Liver (tissue), 9 donors: ENCODE measurements around the gene PSPN. TPM values are rescaled to one million over a fixed set of nuclear protein-coding genes. Genes with fewer than 3 reads are reported as not detected.
"Not testable (repeated sequence)": the region's sequence is repeated elsewhere in the genome, so short reads cannot be mapped to it uniquely, and the experiment has no call there.

Experiments
- DNase-seq: peaks from one replicate; pipeline ENCODE4 v3.0.0-alpha.2; 2017; ENCODE audit warnings: low spot score
- H3K27ac ChIP-seq, 2 donors: one replicate each; pipeline ENCODE4 v1.7.0; 2013; ENCODE audit warnings: inconsistent platforms in 2 of 2, low read length in 2 of 2, control low read depth in 1 of 2, low read depth in 1 of 2, mild to moderate bottlenecking in 1 of 2
- H3K27me3 ChIP-seq, 4 donors: one replicate each; pipeline versions ENCODE4 v1.6.1 to v1.7.0; 2013; ENCODE audit warnings: low read length in 3 of 4, inconsistent platforms in 1 of 4, mild to moderate bottlenecking in 1 of 4, moderate library complexity in 1 of 4; ENCODE audit not compliant: control insufficient read depth in 4 of 4, insufficient read depth in 4 of 4
- H3K36me3 ChIP-seq, 4 donors: one replicate each; pipeline versions ENCODE4 v1.6.1 to v1.7.0; 2013; ENCODE audit warnings: low read length in 3 of 4, mild to moderate bottlenecking in 3 of 4, low read depth in 1 of 4, moderate library complexity in 1 of 4; ENCODE audit not compliant: control insufficient read depth in 4 of 4, insufficient read depth in 3 of 4
- H3K4me1 ChIP-seq, 4 donors: one replicate each; pipeline versions ENCODE4 v1.6.1 to v1.7.0; 2013; ENCODE audit warnings: low read length in 3 of 4, mild to moderate bottlenecking in 3 of 4, moderate library complexity in 1 of 4; ENCODE audit not compliant: control insufficient read depth in 4 of 4, insufficient read depth in 4 of 4
- H3K4me3 ChIP-seq, 3 donors: one replicate each; pipeline versions ENCODE4 v1.6.1 to v1.7.0; 2013; ENCODE audit warnings: low read length in 3 of 3, control low read depth in 1 of 3, low read depth in 1 of 3, mild to moderate bottlenecking in 1 of 3
- H3K9ac ChIP-seq, 2 donors: one replicate each; pipeline ENCODE4 v1.7.0; 2013; ENCODE audit warnings: low read length in 2 of 2, mild to moderate bottlenecking in 2 of 2, moderate library complexity in 2 of 2, control low read depth in 1 of 2, low read depth in 1 of 2
- H3K9me3 ChIP-seq, 4 donors: one replicate each; pipeline versions ENCODE4 v1.6.1 to v1.7.0; 2013; ENCODE audit warnings: low read length in 3 of 4; ENCODE audit not compliant: control insufficient read depth in 4 of 4
- ATF3 ChIP-seq: IDR thresholded peaks from 2 replicates; pipeline ENCODE4 v1.6.1; 2016; ENCODE audit warnings: antibody characterized with exemption
- CTCF ChIP-seq: fragments of 150-350 bp; IDR thresholded peaks from 2 replicates; pipeline ENCODE4 v1.5.1; 2017; ENCODE audit warnings: improper control_type of control experiment, low read depth, low read length; ENCODE audit not compliant: missing input control
- EGR1 ChIP-seq, 2 donors: IDR thresholded peaks; 2 replicates each; pipeline ENCODE4 v1.6.1; 2016 to 2018; ENCODE audit warnings: antibody characterized with exemption in 2 of 2, low read depth in 2 of 2
- FOXA1 ChIP-seq: IDR thresholded peaks from 2 replicates; pipeline ENCODE4 v1.6.1; 2016; ENCODE audit warnings: antibody characterized with exemption
- FOXA2 ChIP-seq: IDR thresholded peaks from 2 replicates; pipeline ENCODE4 v1.6.1; 2016; ENCODE audit warnings: antibody characterized with exemption
- GABPA ChIP-seq, 2 donors: IDR thresholded peaks in 1 of 2; conservative IDR thresholded peaks in 1 of 2; 2 replicates each; pipeline ENCODE4 v1.6.1; 2016; ENCODE audit warnings: antibody characterized with exemption in 2 of 2, mild to moderate bottlenecking in 1 of 2, moderate library complexity in 1 of 2
- HNF4A ChIP-seq, 2 donors: conservative IDR thresholded peaks; 2 replicates each; pipeline ENCODE4 v1.6.1; 2016; ENCODE audit warnings: antibody characterized with exemption in 2 of 2, mild to moderate bottlenecking in 2 of 2
- HNF4G ChIP-seq: IDR thresholded peaks from 2 replicates; pipeline ENCODE4 v1.6.1; 2016; ENCODE audit warnings: antibody characterized with exemption
- JUND ChIP-seq, 2 donors: IDR thresholded peaks; 2 replicates each; pipeline ENCODE4 v1.6.1; 2016; ENCODE audit warnings: antibody characterized with exemption in 2 of 2
- RAD21 ChIP-seq, 2 donors: IDR thresholded peaks; 2 replicates each; pipeline ENCODE4 v1.6.1; 2016; ENCODE audit warnings: antibody characterized with exemption in 2 of 2, mild to moderate bottlenecking in 2 of 2
- RXRA ChIP-seq, 2 donors: IDR thresholded peaks; 2 replicates each; pipeline ENCODE4 v1.6.1; 2017 to 2018; ENCODE audit warnings: antibody characterized with exemption in 2 of 2, mild to moderate bottlenecking in 1 of 2
- SP1 ChIP-seq: IDR thresholded peaks from 2 replicates; pipeline ENCODE4 v1.6.1; 2018; ENCODE audit warnings: antibody characterized with exemption, mild to moderate bottlenecking
- TAF1 ChIP-seq: conservative IDR thresholded peaks from 2 replicates; pipeline ENCODE4 v1.6.1; 2016; ENCODE audit warnings: antibody characterized with exemption, mild to moderate bottlenecking
- YY1 ChIP-seq: IDR thresholded peaks from 2 replicates; pipeline ENCODE4 v1.6.1; 2016; ENCODE audit warnings: antibody characterized with exemption, mild to moderate bottlenecking
- WGBS: extraction: QIAGEN DNeasy Blood & Tissue Kit; methylation state at CpG from one replicate; pipeline ENCODE4 v1.1.7; 2013; 5-methylcytosine and 5-hydroxymethylcytosine counted together
- polyA plus RNA-seq, 2 donors: library from polyadenylated mRNA; stranded (reverse) in 1 of 2; unstranded in 1 of 2; fragments of 200-250 nt in 1 of 2; fragments of >200 nt in 1 of 2; fragmentation: Nextera tagmentation in 1 of 2; extraction: Ambion mirVana in 1 of 2; gene quantifications; one replicate each; pipeline versions ENCODE4 v1.2.1 to v1.2.3, GENCODE V29; 2013 to 2015
- total RNA-seq, 2 donors: library from RNA; depleted of rRNA; stranded (reverse); fragments of >200 nt; gene quantifications; one replicate each; pipeline ENCODE4 v1.2.3, GENCODE V29; 2014
- TF ChIP-seq, protein P1 (sequence below): IDR thresholded peaks from 2 replicates; pipeline ENCODE4 v1.6.1; 2016; ENCODE audit warnings: antibody characterized with exemption, mild to moderate bottlenecking
- donor health status: healthy.
- donor health status: healthy.
- donor health status: healthy.
- donor health status: healthy.
- donor health status: healthy.

PSPN gene
- total and polyA plus RNA-seq, 4 donors, result 0.51 to 0.75 (median 0.62) TPM

DNA sequence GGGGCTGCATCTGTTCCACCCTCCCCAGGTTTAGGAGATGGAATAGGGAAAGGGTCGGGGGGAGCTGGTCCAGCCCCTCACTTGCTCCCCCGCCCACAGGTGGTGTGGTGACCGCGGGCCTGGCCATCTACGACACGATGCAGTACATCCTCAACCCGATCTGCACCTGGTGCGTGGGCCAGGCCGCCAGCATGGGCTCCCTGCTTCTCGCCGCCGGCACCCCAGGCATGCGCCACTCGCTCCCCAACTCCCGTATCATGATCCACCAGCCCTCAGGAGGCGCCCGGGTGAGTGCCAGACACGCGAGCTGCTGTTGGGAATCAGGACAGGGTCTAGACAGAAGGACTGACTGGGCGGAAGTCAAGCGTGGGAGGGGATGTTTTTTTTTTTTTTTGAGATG lies 11.4 kb downstream of the PSPN start:
- H3K4me1 ChIP-seq, result peaks cover 0 to 11% (median 5%) of the 10 kb centered on the region in 4 donors
- no peak overlapping the region for H3K9ac ChIP-seq
- WGBS, result 98% methylated on average over 21 of the region's 21 CpGs
- no peak overlapping the region for H3K4me3 ChIP-seq
- H3K27ac ChIP-seq, result no peak overlapping the region
- no peaks in the 10 kb centered on the region for H3K27me3 ChIP-seq
- H3K36me3 ChIP-seq, result peaks cover 8 to 29% (median 19%) of the 10 kb centered on the region in 4 donors
- TF ChIP-seq GABPA (IDR thresholded peaks at IDR 0.05 in 1 of 2, conservative IDR thresholded peaks at IDR 0.05 in 1 of 2) (no peak), TAF1 (no peak), SP1 (no peak), FOXA1 (no peak), EGR1 (IDR thresholded peaks at IDR 0.05; ENCODE audit: low read depth in 2 of 2) (no peak)
- DNase-seq, result no peak
- no peaks in the 10 kb centered on the region for H3K9me3 ChIP-seq

- Histone ChIP-seq H3K36me3 (peaks cover 8 to 16% (median 15%) of the 10 kb centered on the region in 4 donors), H3K9me3 (no peaks in the 10 kb centered on the region), H3K27me3 (no peaks in the 10 kb centered on the region), H3K4me1 (peaks cover 0 to 11% (median 5%) of the 10 kb centered on the region in 4 donors), H3K27ac (peak overlapping the region; percentile 62 to 72), H3K9ac (peak overlapping the region; percentile 28 to 76), H3K4me3 (peak overlapping the region; percentile 68 to 82 (median 81))
- no peak for DNase-seq
- TF ChIP-seq, protein P1, sequence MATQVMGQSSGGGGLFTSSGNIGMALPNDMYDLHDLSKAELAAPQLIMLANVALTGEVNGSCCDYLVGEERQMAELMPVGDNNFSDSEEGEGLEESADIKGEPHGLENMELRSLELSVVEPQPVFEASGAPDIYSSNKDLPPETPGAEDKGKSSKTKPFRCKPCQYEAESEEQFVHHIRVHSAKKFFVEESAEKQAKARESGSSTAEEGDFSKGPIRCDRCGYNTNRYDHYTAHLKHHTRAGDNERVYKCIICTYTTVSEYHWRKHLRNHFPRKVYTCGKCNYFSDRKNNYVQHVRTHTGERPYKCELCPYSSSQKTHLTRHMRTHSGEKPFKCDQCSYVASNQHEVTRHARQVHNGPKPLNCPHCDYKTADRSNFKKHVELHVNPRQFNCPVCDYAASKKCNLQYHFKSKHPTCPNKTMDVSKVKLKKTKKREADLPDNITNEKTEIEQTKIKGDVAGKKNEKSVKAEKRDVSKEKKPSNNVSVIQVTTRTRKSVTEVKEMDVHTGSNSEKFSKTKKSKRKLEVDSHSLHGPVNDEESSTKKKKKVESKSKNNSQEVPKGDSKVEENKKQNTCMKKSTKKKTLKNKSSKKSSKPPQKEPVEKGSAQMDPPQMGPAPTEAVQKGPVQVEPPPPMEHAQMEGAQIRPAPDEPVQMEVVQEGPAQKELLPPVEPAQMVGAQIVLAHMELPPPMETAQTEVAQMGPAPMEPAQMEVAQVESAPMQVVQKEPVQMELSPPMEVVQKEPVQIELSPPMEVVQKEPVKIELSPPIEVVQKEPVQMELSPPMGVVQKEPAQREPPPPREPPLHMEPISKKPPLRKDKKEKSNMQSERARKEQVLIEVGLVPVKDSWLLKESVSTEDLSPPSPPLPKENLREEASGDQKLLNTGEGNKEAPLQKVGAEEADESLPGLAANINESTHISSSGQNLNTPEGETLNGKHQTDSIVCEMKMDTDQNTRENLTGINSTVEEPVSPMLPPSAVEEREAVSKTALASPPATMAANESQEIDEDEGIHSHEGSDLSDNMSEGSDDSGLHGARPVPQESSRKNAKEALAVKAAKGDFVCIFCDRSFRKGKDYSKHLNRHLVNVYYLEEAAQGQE, result no peak
- TF ChIP-seq YY1 (no peak), HNF4A (conservative IDR thresholded peaks at IDR 0.05) (peak; percentile 16 to 33), HNF4G (no peak)
- WGBS, result 18% methylated on average over 11 of the region's 11 CpGs
Observed at GRCh38 chr19:6362351-6362801, 13.4 kb downstream of the PSPN start.

GRCh38 chr19:6362027-6362350 lies 13.7 kb downstream of the PSPN start:
- H3K27me3 ChIP-seq, result no peaks in the 10 kb centered on the region
- no peak for TF ChIP-seq JUND (IDR thresholded peaks at IDR 0.05)
- TF ChIP-seq HNF4A (conservative IDR thresholded peaks at IDR 0.05), result no peak
- TF ChIP-seq ATF3, result no peak
- TF ChIP-seq CTCF, result no peak
- no peak for TF ChIP-seq FOXA2
- TF ChIP-seq RXRA (IDR thresholded peaks at IDR 0.05), result no peak
- no peak for TF ChIP-seq FOXA1
- TF ChIP-seq RAD21 (IDR thresholded peaks at IDR 0.05), result no peak
- no peak for TF ChIP-seq HNF4G
- TF ChIP-seq EGR1 (IDR thresholded peaks at IDR 0.05; ENCODE audit: low read depth in 2 of 2), result no peak
- no peak for TF ChIP-seq YY1
- no peak for TF ChIP-seq GABPA (IDR thresholded peaks at IDR 0.05 in 1 of 2, conservative IDR thresholded peaks at IDR 0.05 in 1 of 2)
- H3K36me3 ChIP-seq, result peaks cover 8 to 15% (median 12%) of the 10 kb centered on the region in 4 donors
- peak overlapping the region; percentile 62 to 72 for H3K27ac ChIP-seq
- H3K9ac ChIP-seq, result peak overlapping the region; percentile 28 to 76
- H3K9me3 ChIP-seq, result no peaks in the 10 kb centered on the region
- DNase-seq, result no peak
- under 1% methylated on average over 7 of the region's 7 CpGs for WGBS
- peaks cover 0 to 11% (median 5%) of the 10 kb centered on the region in 4 donors for H3K4me1 ChIP-seq
- peak overlapping the region; percentile 68 to 82 (median 81) for H3K4me3 ChIP-seq

DNA sequence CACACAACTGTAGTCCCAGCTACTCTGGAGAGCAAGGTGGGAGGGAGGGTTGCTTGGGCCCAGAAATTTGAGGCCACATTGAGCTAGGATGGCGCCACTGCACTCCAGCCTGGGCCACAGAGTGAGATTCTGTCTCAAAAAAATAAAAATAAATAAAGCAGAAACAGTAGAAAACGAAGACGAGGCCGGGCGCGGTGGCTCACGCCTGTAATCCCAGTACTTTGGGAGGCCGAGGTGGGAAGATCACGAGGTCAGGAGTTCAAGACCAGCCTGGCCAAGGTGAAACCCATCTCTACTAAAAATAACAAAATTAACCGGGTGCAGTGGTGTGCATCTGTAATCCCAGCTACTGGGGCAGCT lies 14.9 kb downstream of the PSPN start:
- H3K27ac ChIP-seq, result peak overlapping the region in 1 of 2 donors; percentile 1
- H3K36me3 ChIP-seq, H3K27me3 ChIP-seq, DNase-seq, H3K9me3 ChIP-seq, H3K9ac ChIP-seq: not testable (repeated sequence)
- peak overlapping the region in 1 of 3 donors; percentile 81 for H3K4me3 ChIP-seq
- 94% methylated on average over 10 of the region's 10 CpGs for WGBS
- H3K4me1 ChIP-seq, result peaks cover 0 to 11% (median 5%) of the 10 kb centered on the region in 4 donors

DNA sequence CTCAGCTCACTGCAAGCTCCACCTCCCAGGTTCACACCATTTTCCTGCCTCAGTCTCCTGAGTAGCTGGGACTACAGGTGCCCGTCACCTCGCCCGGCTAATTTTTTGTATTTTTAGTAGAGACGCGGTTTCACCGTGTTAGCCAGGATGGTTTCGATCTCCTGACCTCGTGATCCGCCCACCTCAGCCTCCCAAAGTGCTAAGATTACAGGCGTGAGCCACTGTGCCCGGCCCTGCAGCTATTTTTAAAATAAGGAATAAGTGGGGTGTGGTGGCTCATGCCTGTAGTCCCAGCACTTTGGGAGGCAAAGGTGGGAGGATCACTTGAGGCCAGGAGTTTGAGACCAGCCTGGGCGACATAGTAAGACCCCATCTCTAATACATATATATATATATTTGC lies 15.3 kb downstream of the PSPN start:
- WGBS, result 94% methylated on average over 12 of the region's 12 CpGs
- not testable (repeated sequence) for H3K27ac ChIP-seq, H3K9ac ChIP-seq

More for the DNA sequence above, 15.3 kb downstream of the PSPN start:
- not testable (repeated sequence) for DNase-seq, H3K36me3 ChIP-seq, H3K27me3 ChIP-seq, H3K4me3 ChIP-seq, H3K9me3 ChIP-seq
- peaks cover 0 to 11% (median 5%) of the 10 kb centered on the region in 4 donors for H3K4me1 ChIP-seq
